HG03064 (cell line): Measurements from ENCODE around the gene S100PBP.
"Not testable (repeated sequence)": the region's sequence is repeated elsewhere in the genome, so short reads cannot be mapped to it uniquely, and the experiment has no call there.

Experiments
- ATAC-seq: cut with Tn5 transposase; IDR thresholded peaks from one replicate; pipeline ENCODE4 v1.9.1; 2021; ENCODE audit warnings: low read depth; ENCODE audit not compliant: unreplicated experiment

S100PBP gene

GRCh38 chr1:32897082-32898049, 79.9 kb downstream of the S100PBP start:
- ATAC-seq = no peak

DNA sequence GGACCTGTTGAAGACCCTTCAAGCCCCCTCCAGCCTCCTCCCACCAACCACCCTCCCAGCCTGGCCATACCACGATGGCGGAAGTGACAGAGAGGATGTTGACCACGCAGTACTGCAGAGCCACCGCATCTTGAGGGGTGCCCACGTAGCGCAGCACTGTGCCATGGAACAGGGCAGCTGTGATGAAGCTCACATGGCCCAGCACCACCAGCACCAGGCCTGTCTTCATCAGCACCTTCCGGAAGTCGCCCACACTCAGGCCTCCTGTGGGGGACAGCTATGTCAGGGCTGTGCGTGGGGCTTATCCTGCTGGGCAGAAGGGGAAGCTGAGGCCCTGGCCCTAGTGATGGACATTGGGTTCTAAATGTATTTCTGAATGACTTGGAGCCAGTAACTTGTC, 80.6 kb downstream of the S100PBP start:
- ATAC-seq = no peak

DNA sequence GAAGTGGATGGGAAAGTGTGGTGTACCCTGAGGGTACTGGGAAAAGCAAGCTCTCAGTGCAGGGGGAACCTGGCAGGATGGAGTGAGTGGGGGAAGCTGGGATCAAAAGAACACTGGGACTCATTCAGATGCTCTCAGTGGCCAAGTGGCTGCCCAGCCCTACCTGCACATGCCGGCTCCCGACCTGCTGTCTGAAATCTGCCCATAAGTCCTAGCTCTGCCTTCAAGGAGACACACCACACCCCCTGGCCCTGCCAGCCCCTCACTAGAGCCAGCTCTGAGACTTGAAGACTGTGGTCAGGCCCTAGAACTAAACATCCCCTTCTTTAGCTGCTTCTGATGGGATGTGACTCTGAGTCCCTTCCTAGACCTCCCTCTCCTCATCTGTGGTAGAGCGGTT, 81.5 kb downstream of the S100PBP start:
- ATAC-seq = no peak

GRCh38 chr1:32899586-32900296, 82.3 kb downstream of the S100PBP start:
- no peak for ATAC-seq

GRCh38 chr1:32900371-32900955, 83.0 kb downstream of the S100PBP start:
- ATAC-seq = no peak

DNA sequence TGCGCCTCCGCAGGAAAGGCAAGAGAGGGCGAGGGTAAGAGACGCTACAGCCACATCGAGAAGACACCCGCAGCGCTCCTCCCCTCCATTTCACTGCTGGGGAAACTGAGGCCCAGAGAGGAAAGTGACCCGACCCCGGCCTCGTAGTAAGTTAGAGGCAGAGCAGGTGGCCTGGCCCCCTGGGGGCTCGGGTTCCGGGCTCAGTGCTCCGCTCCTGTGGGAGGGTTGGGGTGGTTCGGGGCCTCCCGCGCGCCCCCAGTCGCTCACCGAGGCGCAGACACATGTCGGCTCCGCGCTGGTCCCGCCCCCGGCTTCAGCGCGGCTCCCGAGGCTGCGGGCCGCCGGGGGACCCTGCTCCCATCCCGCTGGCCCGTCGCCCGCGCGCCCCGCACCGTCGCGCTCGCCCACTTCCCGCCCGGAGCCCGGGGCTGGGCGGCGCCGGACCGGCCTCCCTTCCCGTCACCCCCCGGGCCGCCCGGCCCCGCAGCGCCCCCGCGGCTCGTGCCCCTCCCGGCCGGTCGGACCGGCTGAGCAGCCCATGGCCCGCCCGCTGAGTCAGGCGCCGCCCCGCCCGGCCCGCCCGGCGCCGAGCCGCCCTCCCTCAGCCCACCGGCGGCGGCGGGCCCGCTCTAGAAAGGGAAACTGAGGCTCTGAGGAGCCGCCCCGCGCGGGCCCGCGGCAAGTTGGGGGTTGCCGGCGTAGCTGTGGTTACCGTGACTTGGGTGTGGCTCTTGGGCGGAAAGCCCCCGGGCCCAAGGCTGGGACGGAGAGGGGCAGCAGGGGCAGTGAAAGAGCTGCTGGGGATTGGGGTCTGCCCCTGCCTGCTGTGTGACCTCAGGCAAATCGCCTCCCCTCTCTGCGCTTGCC, 83.7 kb downstream of the S100PBP start, which contains the start of gene TMEM54:
TMEM54 (minus strand) TSS at position 434 of the 867 bp plus-strand sequence; CDS start at position 283, 151 bp downstream.
- ATAC-seq = no peak

- ATAC-seq = no peak
Measured at GRCh38 chr1:32901823-32902534, 84.5 kb downstream of the S100PBP start.

DNA sequence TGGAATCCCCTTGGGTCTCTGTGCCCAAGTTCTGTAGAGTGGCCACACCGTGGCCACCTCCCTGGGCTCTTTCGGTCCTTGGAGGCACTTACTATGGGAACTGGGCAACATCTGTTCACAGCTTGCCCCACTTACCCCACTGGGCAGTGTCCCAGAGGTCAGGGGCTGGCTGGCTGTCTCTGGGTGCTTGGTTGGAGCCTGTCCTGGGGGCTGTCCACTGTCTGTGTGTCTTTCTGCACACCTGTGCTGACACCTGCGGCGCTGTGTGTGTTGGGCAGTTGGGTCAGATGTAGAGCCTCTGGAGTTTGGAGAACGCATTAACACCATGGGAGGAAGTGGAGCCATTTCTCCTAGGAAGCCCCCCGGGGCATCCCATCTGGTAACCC, 85.1 kb downstream of the S100PBP start:
- no peak for ATAC-seq

- ATAC-seq = no peak
Measured at GRCh38 chr1:32903991-32904785, 86.7 kb downstream of the S100PBP start.

- ATAC-seq = no peak
Measured at GRCh38 chr1:32904797-32905196, 87.3 kb downstream of the S100PBP start.

- ATAC-seq = not testable (repeated sequence)
Measured at GRCh38 chr1:32905588-32905987, 88.1 kb downstream of the S100PBP start.

- ATAC-seq = no peak
Measured at GRCh38 chr1:32906654-32907053, 89.2 kb downstream of the S100PBP start.

GRCh38 chr1:32907435-32907834, 90.0 kb downstream of the S100PBP start:
- ATAC-seq = no peak
